Measurements from ENCODE around the gene B3GAT2.

Gene B3GAT2

GRCh38 chr6:70852667-70853246, 104.1 kb downstream of the B3GAT2 start:
- TF ChIP-seq, protein P1, sequence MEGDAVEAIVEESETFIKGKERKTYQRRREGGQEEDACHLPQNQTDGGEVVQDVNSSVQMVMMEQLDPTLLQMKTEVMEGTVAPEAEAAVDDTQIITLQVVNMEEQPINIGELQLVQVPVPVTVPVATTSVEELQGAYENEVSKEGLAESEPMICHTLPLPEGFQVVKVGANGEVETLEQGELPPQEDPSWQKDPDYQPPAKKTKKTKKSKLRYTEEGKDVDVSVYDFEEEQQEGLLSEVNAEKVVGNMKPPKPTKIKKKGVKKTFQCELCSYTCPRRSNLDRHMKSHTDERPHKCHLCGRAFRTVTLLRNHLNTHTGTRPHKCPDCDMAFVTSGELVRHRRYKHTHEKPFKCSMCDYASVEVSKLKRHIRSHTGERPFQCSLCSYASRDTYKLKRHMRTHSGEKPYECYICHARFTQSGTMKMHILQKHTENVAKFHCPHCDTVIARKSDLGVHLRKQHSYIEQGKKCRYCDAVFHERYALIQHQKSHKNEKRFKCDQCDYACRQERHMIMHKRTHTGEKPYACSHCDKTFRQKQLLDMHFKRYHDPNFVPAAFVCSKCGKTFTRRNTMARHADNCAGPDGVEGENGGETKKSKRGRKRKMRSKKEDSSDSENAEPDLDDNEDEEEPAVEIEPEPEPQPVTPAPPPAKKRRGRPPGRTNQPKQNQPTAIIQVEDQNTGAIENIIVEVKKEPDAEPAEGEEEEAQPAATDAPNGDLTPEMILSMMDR (IDR thresholded peaks at IDR 0.05; ENCODE audit: low read depth, low read length) = no peak
- DNase-seq (ENCODE audit: extremely low read depth, low read depth) = no peak

DNA sequence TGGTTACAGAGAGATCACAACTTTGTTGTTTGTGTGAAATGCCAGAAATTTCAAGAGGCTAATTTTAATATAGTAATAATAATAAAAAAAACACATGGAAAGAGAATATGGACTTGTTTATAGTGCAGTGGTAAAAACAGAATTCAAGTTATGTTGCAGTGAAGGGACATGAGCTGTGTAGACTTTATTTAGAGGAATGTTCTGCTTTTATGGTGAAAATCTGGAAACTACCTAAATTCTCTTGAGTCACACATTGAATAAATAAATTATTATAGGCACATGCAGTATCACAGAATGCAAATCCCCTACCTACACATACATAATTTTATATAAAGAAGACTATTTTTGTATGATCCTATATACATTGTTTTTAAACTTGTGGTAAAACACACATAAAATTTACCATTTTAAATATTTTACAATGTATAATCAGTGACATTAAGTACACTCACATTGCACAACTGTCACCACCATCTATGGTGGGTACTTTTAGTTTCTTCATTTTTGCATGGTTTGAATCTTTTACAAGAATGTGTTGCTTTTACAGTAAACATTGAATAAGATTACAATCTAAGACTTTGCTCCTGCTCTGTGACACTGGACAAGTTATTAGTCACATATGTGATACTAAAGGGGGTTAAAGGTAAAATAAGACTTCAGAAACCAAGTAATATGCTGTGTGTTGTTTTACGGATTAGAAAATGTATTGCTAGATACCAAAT, 107.4 kb downstream of the B3GAT2 start:
- no peak for DNase-seq (ENCODE audit: extremely low read depth, low read depth)
- TF ChIP-seq, protein P1 (IDR thresholded peaks at IDR 0.05; ENCODE audit: low read depth, low read length) = no peak

DNA sequence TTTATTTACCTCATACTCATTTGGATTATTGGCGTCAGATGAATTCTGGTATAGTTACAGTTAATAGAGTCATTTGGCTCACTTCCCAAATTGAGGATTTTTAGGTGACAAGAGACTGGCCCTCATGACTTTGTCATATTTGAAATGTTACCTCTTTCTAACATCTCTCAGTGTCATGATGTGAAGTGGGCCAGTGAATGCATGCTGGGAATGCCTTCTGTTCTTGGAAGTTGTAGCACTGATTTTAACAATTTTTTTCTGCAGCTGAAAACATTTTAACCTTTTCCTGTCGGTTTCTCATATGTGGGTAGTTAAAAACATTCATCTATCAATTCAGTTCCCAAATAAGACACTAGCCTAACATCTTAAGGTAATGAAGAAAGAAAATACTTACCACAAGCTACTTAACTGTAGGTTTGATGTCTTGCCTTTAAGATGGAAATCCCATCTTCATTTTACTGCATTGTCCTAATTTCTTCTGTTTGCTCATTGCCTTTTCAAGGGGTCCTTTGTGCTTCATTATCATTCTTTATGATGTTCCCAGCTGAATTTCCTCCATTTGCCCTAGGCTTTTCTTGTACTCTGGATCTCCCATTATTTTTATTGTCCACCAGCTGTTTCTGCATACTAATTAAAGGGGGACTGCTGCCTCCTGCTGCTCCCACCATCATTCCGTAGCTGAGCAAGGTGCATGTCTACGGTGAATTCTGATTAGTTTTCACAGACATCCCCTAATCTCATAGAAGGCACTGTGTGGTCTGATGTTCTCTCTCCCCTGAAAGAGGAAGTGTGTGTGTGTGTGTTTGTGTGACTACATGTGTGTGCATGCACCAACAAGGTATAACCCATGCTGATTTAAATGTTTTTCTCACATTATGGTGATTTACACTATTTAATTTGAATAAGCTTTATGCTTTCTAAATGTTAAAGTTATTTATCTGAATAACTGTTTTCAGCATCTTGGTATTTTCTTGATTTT, 109.5 kb downstream of the B3GAT2 start:
- TF ChIP-seq, protein P1 (IDR thresholded peaks at IDR 0.05; ENCODE audit: low read depth, low read length) = no peak
- DNase-seq (ENCODE audit: extremely low read depth, low read depth) = no peak

DNA sequence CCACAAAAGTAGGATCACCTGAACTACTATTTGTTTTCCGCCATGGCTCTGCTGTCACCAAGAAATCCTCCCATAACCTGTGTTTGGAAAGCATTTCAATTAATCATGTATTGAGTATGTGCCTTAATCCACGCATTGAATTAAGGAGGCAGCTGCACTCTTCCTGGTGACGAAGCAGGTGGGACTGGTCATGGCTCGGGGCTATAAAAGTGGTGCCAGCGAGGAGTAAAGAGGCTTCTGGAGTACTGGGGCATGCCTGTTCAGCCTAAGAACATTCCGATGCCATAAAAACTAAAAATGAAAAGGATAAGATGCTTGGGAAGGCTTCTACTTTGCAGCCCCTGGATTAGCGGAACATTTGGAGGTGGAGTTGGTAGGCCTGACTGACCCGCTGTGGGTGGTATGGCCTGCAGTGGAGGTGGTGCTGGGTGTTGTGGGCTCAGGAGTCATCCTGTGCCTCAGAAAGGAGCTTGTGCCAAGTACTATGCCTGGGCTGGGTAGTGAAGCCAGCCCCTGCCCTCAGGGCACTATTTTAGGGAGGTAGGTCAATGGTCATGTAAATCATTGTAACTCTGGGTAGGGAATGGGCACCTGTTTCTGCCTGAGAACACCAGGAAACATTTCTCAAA, 110.5 kb downstream of the B3GAT2 start:
- DNase-seq (ENCODE audit: extremely low read depth, low read depth) = no peak
- TF ChIP-seq, protein P1 (IDR thresholded peaks at IDR 0.05; ENCODE audit: low read depth, low read length) = no peak

DNA sequence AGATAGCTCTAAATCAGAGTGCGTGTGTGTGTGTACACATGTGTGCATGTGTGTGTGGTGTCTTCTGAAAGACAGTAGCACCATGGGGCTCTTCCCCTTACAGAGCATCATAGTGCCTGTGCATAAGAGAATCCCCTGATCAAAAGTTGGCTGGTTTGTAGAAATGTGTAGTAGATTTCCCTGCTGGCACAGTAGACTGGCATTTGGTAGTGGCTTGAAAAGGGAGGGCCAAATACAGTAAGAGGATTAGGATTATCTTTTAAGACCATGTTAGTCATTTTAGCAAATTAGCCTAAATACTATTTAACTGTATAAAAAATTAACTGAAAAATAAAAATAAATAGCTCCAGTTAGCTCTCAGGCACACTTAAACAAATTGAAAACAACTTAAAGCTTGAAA, 112.6 kb downstream of the B3GAT2 start:
- TF ChIP-seq, protein P1 (IDR thresholded peaks at IDR 0.05; ENCODE audit: low read depth, low read length) = no peak

GRCh38 chr6:70843328-70843918, 113.4 kb downstream of the B3GAT2 start:
- TF ChIP-seq, protein P1 (IDR thresholded peaks at IDR 0.05; ENCODE audit: low read depth, low read length) = no peak
- no peak for DNase-seq (ENCODE audit: extremely low read depth, low read depth)

More for the DNA sequence above, 112.6 kb downstream of the B3GAT2 start:
- DNase-seq (ENCODE audit: extremely low read depth, low read depth) = no peak

All from AG09319 (cell line).